Activated CD8-positive, alpha-beta T cell treated with anti-CD3 and anti-CD28 coated beads for 36 hours (primary cell): ENCODE measurements around the gene CEP57. TPM values are rescaled to one million over a fixed set of nuclear protein-coding genes. Genes with fewer than 3 reads are reported as not detected.

Experiments used
- ATAC-seq: fragments of 200-7000 bp; cut with Tn5 transposase; one replicate; pipeline ENCODE4 v1.10.0; 2021; ENCODE audit warnings: mild to moderate bottlenecking, moderate library complexity
- CTCF ChIA-PET: fragments of 350-600 bp; sonication (Branson Sonifier 250); formaldehyde crosslinking; loops from one replicate; lab custom pipeline; 2021; ENCODE audit warnings: antibody characterized with exemption; lab: Charles Lee
- POLR2A ChIA-PET: fragments of 350-600 bp; sonication (Branson Sonifier 250); formaldehyde crosslinking; loops from one replicate; lab custom pipeline; 2021; ENCODE audit warnings: antibody characterized with exemption; lab: Charles Lee
- DNase-seq: peaks from one replicate; pipeline ENCODE4 v3.0.0-alpha.2; 2020
- H3K27ac Mint-ChIP-seq: one replicate; pipeline ENCODE4 v1.8.0; 2021; ENCODE audit warnings: mild to moderate bottlenecking, mixed read lengths
- H3K27me3 Mint-ChIP-seq: one replicate; pipeline ENCODE4 v1.8.0; 2021; ENCODE audit warnings: mixed read lengths
- H3K36me3 Mint-ChIP-seq: one replicate; pipeline ENCODE4 v1.8.0; 2021; ENCODE audit warnings: low read depth, mixed read lengths
- H3K4me1 Mint-ChIP-seq: one replicate; pipeline ENCODE4 v1.8.0; 2021; ENCODE audit warnings: low read depth, mixed read lengths
- H3K4me3 Mint-ChIP-seq: one replicate; pipeline ENCODE4 v1.8.0; 2021; ENCODE audit warnings: mild to moderate bottlenecking, moderate library complexity, mixed read lengths
- H3K9me3 Mint-ChIP-seq: one replicate; pipeline ENCODE4 v1.8.0; 2021; ENCODE audit warnings: mixed read lengths
- intact Hi-C: fragments of 100-400 bp; cut with micrococcal nuclease; formaldehyde crosslinking; loops from one replicate; pipeline ENCODE4 v1.10.0; 2022
- total RNA-seq, 2 experiments: library from RNA; stranded (reverse); gene quantifications; one replicate each; pipeline ENCODE4 v1.2.3, GENCODE V29; 2021
- TF ChIP-seq, protein P1 (sequence below): fragments of 200-600 bp; IDR thresholded peaks from one replicate; pipeline ENCODE4 v1.8.0; 2022; ENCODE audit warnings: antibody characterized with exemption, mild to moderate bottlenecking

CEP57 gene
- total RNA-seq, 2 experiments from 2014 or later, result 123 to 124 TPM

DNA sequence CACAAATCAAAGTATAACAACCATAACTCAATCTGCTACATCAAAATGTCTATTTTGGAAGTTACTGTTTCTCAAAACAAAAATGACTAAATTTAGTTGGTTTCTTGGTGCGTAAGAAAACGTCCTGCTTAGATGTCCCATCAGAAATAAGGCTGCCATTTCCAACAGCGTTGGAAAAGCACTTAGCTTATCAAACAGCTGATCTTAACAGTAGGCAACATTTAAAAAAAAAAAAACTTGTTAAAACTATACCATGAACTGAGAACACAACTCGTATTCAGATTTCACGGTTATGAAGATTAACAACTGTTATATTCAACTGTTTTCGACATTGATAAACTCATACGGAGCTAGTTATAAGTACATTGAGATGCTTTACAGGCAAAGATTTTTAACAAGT, 2.4 kb downstream of the CEP57 start:
- DNase-seq (no peak), ATAC-seq (no peak)
- TF ChIP-seq, protein P1, sequence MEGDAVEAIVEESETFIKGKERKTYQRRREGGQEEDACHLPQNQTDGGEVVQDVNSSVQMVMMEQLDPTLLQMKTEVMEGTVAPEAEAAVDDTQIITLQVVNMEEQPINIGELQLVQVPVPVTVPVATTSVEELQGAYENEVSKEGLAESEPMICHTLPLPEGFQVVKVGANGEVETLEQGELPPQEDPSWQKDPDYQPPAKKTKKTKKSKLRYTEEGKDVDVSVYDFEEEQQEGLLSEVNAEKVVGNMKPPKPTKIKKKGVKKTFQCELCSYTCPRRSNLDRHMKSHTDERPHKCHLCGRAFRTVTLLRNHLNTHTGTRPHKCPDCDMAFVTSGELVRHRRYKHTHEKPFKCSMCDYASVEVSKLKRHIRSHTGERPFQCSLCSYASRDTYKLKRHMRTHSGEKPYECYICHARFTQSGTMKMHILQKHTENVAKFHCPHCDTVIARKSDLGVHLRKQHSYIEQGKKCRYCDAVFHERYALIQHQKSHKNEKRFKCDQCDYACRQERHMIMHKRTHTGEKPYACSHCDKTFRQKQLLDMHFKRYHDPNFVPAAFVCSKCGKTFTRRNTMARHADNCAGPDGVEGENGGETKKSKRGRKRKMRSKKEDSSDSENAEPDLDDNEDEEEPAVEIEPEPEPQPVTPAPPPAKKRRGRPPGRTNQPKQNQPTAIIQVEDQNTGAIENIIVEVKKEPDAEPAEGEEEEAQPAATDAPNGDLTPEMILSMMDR, result no peak
- Mint-ChIP-seq H3K9me3 (no peaks in the 10 kb centered on the region), H3K27me3 (no peaks in the 10 kb centered on the region), H3K36me3 (peaks cover 39% of the 10 kb centered on the region), H3K27ac (no peak overlapping the region), H3K4me3 (peak overlapping the region; percentile 8), H3K4me1 (peaks cover 49% of the 10 kb centered on the region)
- intact Hi-C loops, result no loop called here
- CTCF ChIA-PET, result interaction anchor here (1.4 kb wide), 1 partner anchor 10 kb away, joined by 4 read pairs; no protein-coding TSS in a partner anchor
- POLR2A ChIA-PET, result no interaction called here

DNA sequence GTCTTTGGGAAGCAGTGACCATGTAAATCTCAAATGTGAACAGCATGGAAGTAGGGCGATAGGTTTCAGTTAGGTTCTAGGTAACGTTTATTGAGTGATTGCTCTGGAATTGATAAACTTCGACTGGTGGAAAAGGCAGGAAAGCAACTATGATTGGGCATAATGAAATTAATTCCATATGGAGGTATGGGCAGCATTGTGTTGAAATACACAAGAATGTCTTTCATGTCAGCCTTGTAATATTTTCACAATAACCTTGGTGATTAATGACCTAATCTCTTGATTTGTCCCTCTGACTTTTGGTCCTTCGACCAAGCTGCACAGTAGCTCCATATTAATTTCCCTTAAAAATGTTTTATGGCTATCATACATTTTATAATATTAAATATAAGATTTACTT, 2.8 kb downstream of the CEP57 start:
- no peak for DNase-seq
- H3K27ac Mint-ChIP-seq, result no peak overlapping the region
- intact Hi-C loops, result no loop called here
- peak overlapping the region; percentile 8 for H3K4me3 Mint-ChIP-seq
- peaks cover 45% of the 10 kb centered on the region for H3K4me1 Mint-ChIP-seq
- no peaks in the 10 kb centered on the region for H3K27me3 Mint-ChIP-seq
- ChIA-PET CTCF (interaction anchor here (1.4 kb wide), 1 partner anchor 10 kb away, joined by 4 read pairs; no protein-coding TSS in a partner anchor), POLR2A (no interaction called here)
- no peaks in the 10 kb centered on the region for H3K9me3 Mint-ChIP-seq
- no peak for ATAC-seq
- peaks cover 35% of the 10 kb centered on the region for H3K36me3 Mint-ChIP-seq
- TF ChIP-seq, protein P1, result no peak

DNA sequence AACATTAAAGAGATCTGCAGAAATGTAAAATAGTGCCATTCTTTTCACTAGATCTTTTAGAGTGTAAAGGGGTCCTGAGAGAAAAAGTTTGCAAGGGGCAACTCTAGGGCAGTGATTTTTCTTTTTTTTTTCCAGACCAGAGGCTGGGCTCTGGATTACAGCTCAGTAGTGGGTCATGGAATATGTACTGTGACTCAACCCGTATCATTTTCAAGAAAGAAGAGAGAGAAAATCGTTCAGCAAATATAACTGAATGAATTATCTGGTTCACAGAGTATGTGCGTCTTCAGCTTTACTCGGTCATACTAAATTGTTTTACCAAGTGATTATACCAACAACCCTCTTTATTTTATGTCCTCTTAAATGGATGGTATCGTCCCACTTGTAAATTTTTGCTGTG, 3.8 kb downstream of the CEP57 start:
- Mint-ChIP-seq H3K27me3 (no peaks in the 10 kb centered on the region), H3K36me3 (peaks cover 31% of the 10 kb centered on the region), H3K4me1 (peaks cover 45% of the 10 kb centered on the region), H3K9me3 (no peaks in the 10 kb centered on the region), H3K27ac (no peak overlapping the region), H3K4me3 (no peak overlapping the region)
- DNase-seq (no peak), ATAC-seq (no peak)
- TF ChIP-seq, protein P1, result no peak
- ChIA-PET POLR2A (no interaction called here), CTCF (no interaction called here)
- intact Hi-C loops, result no loop called here

DNA sequence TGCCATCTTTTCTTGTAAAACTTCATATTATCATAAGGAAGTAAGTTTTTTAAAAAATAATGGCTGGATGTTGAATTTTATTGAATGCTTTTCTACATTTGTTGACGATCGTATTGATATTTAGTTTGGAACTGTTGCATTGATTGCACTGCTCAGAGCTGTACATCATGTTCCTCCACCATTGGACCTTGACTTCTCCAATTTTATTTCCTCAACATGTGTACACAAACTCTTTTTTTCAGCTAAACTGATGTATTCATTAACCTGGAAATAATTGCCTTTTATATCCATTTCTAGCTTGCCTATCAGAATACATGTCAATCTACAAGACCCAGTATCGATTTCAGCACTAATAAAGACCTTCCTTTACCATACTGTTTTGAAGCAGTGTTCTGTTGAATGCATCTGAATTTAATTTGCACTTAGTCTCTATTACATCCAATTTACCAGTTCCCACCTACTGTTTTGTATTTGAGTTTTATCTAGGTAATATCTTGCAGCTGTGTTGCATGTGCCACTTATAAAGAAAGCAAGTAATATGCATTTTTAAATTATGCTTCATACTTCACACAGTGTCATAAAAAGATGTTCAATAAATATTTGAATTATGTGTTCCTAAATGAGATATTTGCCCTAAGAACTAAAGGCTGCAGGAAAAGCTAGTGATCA, 5.5 kb downstream of the CEP57 start:
- CTCF ChIA-PET, result no interaction called here
- POLR2A ChIA-PET, result no interaction called here
- intact Hi-C loops, result no loop called here

DNA sequence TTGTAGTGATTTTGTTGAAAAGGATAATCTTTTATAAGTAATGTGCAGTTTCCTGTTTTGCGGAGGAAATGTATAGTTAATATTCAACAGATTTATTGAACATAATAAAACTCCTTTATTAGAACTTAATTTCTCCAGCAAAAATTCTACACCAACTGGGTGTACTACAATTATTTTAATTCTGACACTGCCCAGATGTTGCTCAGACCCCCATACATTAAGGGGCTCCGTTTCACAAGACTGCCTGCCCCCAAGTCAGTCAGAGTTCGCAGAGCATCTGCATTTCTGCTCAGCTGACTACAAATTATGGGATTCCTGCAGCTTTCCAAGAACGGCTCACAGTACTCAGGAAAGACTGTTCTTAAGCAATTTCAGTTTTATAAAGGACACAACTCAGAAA, 6.2 kb downstream of the CEP57 start:
- no peaks in the 10 kb centered on the region for H3K9me3 Mint-ChIP-seq
- intact Hi-C loops, result no loop called here
- peaks cover 43% of the 10 kb centered on the region for H3K4me1 Mint-ChIP-seq
- CTCF ChIA-PET, result no interaction called here
- no peak for DNase-seq
- no peak overlapping the region for H3K27ac Mint-ChIP-seq
- POLR2A ChIA-PET, result no interaction called here
- no peak for ATAC-seq
- H3K27me3 Mint-ChIP-seq, result no peaks in the 10 kb centered on the region
- TF ChIP-seq, protein P1, result no peak
- H3K4me3 Mint-ChIP-seq, result no peak overlapping the region
- peaks cover 44% of the 10 kb centered on the region for H3K36me3 Mint-ChIP-seq

More for the DNA sequence above, 5.5 kb downstream of the CEP57 start:
- H3K27me3 Mint-ChIP-seq, result no peaks in the 10 kb centered on the region
- H3K4me1 Mint-ChIP-seq, result peaks cover 45% of the 10 kb centered on the region
- no peak overlapping the region for H3K27ac Mint-ChIP-seq
- DNase-seq (no peak), ATAC-seq (no peak)
- H3K36me3 Mint-ChIP-seq, result peaks cover 44% of the 10 kb centered on the region
- TF ChIP-seq, protein P1, result no peak
- H3K4me3 Mint-ChIP-seq, result no peak overlapping the region
- H3K9me3 Mint-ChIP-seq, result no peaks in the 10 kb centered on the region
